ENCODE data around the gene SPTBN5. TPM values are rescaled to one million over a fixed set of nuclear protein-coding genes. Genes with fewer than 3 reads are reported as not detected.

The SPTBN5 gene
- total RNA-seq, 3 donors from 2014 or later (not counting 1 experiment from before 2014, with no cell fraction given), result 4.1 to 6.0 (median 5.2) TPM

DNA sequence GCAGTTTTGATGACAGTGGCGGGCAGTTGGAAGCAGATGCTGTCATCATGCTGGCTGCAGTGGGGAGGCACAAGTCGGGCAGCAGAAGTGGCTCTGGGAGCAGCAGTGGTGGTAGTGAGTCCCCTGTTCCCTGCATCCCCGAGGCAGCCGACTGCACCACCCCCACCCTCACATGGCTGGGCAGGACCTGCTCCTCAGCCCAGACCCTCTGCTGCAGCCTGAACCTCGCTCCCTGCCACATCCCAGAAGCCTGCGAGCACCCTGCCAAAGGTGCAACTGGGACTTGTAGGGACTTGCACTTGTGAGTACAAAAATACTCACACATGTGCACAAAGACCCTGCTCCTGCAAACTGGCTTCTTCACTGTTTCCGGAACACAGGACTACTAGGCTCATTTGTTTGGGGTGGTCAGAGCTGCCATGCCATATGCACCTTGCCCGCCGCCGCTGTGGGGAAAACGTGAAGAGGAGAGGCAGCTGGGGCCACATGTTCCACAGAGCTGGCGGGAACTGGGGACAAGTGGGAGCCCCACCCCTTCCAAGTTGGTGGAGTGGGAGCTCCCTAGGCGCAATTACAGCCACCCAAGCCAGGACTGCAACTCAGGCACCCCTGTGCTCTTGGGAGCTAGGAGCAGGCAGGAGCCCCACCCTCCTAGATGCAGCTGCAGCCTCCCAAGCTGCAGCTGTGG, 63.8 kb downstream of the SPTBN5 start:
- Histone ChIP-seq H3K27me3 (ENCODE audit: control insufficient read depth, insufficient read depth, low read length) (no peaks in the 10 kb centered on the region), H3K4me1 (ENCODE audit: control insufficient read depth, insufficient read depth, low read length) (peaks cover 38% of the 10 kb centered on the region), H3K4me3 (ENCODE audit: low read length) (no peak overlapping the region), H3K36me3 (ENCODE audit: control insufficient read depth, insufficient read depth, low read length) (peaks cover 3% of the 10 kb centered on the region), H3K27ac (ENCODE audit: low read length) (no peak overlapping the region), H3K9me3 (ENCODE audit: control insufficient read depth, insufficient read depth, low read length) (no peaks in the 10 kb centered on the region)
- H3K9me3 Mint-ChIP-seq, result no peaks in the 10 kb centered on the region
- no peak for TF ChIP-seq CTCF (IDR thresholded peaks at IDR 0.05)
- intact Hi-C loops (cut with micrococcal nuclease), result loop anchor here (5.0 kb wide), 1 partner anchor 72 kb away; no protein-coding TSS in a partner anchor
- H3K27ac Mint-ChIP-seq, result no peak overlapping the region
- ATAC-seq (no peak), DNase-seq (no peak)
- no peak overlapping the region for H3K4me3 Mint-ChIP-seq
- H3K27me3 Mint-ChIP-seq (ENCODE audit: low read depth in 2 of 2), result no peaks in the 10 kb centered on the region
- H3K4me1 Mint-ChIP-seq, result peaks cover 35 to 40% of the 10 kb centered on the region in 2 donors
- no peaks in the 10 kb centered on the region for H3K36me3 Mint-ChIP-seq
- WGBS (ENCODE audit: insufficient coverage), result 95% methylated on average over 13 of the region's 13 CpGs

DNA sequence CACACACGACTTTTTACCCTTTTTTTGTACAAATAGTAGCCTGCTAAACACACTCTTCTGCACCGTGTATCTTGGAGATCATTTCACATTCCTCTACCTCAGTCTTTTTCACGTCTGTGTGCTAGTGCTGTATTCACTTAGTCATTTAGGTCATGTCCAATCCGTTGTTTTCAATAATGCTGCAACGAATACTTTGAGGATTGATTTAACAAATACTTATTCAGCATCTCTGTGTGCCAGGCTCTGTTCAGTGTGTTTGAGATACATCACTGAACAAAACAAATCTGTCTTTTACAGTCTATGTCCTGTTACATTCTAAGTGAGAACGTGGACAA, 65.1 kb downstream of the SPTBN5 start:
- H3K4me1 ChIP-seq (ENCODE audit: control insufficient read depth, insufficient read depth, low read length), result peaks cover 38% of the 10 kb centered on the region
- Mint-ChIP-seq H3K27me3 (ENCODE audit: low read depth in 2 of 2) (no peaks in the 10 kb centered on the region), H3K36me3 (no peaks in the 10 kb centered on the region), H3K4me1 (peaks cover 35 to 39% of the 10 kb centered on the region in 2 donors), H3K27ac (peak overlapping the region; percentile 79 to 84), H3K4me3 (peak overlapping the region; percentile 95), H3K9me3 (no peaks in the 10 kb centered on the region)
- DNase-seq (no peak), ATAC-seq (no peak)
- no peak for TF ChIP-seq CTCF (IDR thresholded peaks at IDR 0.05)
- H3K27me3 ChIP-seq (ENCODE audit: control insufficient read depth, insufficient read depth, low read length), result no peaks in the 10 kb centered on the region
- no peaks in the 10 kb centered on the region for H3K36me3 ChIP-seq (ENCODE audit: control insufficient read depth, insufficient read depth, low read length)
- intact Hi-C loops (cut with micrococcal nuclease), result loop anchor here (1.0 to 5.0 kb wide), 2 partner anchors 54 to 74 kb away; partner anchors contain the start of gene MAPKBP1
- peak overlapping the region; percentile 82 for H3K4me3 ChIP-seq (ENCODE audit: low read length)
- no peaks in the 10 kb centered on the region for H3K9me3 ChIP-seq (ENCODE audit: control insufficient read depth, insufficient read depth, low read length)
- H3K27ac ChIP-seq (ENCODE audit: low read length), result peak overlapping the region; percentile 61
- WGBS (ENCODE audit: insufficient coverage), result 26% methylated on average over 6 of the region's 6 CpGs

DNA sequence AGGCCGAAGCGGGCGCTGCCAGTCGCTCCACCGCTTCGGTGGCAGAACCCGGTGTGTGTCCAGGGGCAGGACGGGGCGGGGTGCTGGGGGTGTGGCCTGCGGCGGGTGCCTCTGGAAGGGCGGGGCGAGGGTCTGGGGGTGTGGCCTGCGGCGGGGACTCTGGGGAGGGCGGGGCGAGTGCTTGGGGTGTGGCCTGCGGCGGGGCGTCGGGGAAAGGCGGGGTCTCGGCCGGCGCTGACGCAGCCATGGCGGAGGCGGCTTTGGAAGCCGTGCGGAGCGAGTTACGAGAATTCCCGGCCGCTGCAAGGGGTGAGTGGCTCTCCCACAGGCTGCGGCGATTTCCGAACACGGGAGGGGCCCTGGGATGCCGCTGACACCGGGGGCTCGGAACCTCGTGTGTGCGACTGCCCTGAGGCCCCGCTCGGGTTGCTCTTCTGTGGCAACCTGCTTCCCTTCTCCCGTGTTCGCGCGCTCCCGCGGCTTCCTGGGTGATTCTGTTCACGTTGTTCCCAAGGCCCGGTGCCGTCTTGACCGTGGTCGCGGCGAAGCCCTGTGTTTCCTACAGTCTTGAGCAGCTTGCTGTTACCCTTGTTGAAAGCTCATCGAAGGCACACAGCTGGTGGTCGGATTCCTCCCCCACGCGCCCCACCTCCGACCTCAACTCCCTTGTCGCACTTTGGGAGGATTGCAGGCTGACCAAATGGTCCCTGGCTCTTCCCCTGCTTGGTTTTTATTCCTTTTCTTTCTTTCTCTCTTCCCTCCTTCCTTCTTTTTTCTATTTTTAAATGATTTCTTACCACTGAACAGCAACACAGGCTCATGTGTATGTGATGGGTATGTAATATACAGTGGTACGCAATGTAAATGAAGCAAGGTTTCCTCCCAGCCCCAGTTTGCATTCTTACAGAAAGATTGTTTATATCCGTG, 65.7 kb downstream of the SPTBN5 start, which contains the start of gene JMJD7:
Gene JMJD7 (plus strand): TSS at position 213 of the 927 bp plus-strand sequence. CDS start 33 bp downstream, at position 246.
- H3K4me3 Mint-ChIP-seq, result peak within 1 kb of the TSS; percentile 95
- no peaks in the 10 kb centered on the region for H3K9me3 Mint-ChIP-seq
- H3K27ac Mint-ChIP-seq, result peak within 1 kb of the TSS; percentile 79 to 84
- H3K27ac ChIP-seq (ENCODE audit: low read length), result peak within 1 kb of the TSS; percentile 61
- H3K36me3 ChIP-seq (ENCODE audit: control insufficient read depth, insufficient read depth, low read length), result peaks cover 4% of the 10 kb centered on the region
- ATAC-seq (peak; percentile 98 to 99 (median 99)), DNase-seq (peak; percentile 91 to 96)
- no peaks in the 10 kb centered on the region for H3K27me3 ChIP-seq (ENCODE audit: control insufficient read depth, insufficient read depth, low read length)
- peak within 1 kb of the TSS; percentile 82 for H3K4me3 ChIP-seq (ENCODE audit: low read length)
- H3K27me3 Mint-ChIP-seq (ENCODE audit: low read depth in 2 of 2), result no peaks in the 10 kb centered on the region
- H3K4me1 Mint-ChIP-seq, result peaks cover 35% of the 10 kb centered on the region in 2 donors
- WGBS (ENCODE audit: insufficient coverage), result under 1% methylated on average over 66 of the region's 66 CpGs
- intact Hi-C loops (cut with micrococcal nuclease), result loop anchor here (1.0 to 5.0 kb wide), 2 partner anchors 54 to 74 kb away; partner anchors contain the start of gene MAPKBP1
- no peaks in the 10 kb centered on the region for H3K9me3 ChIP-seq (ENCODE audit: control insufficient read depth, insufficient read depth, low read length)
- H3K4me1 ChIP-seq (ENCODE audit: control insufficient read depth, insufficient read depth, low read length), result peaks cover 38% of the 10 kb centered on the region
- no peak for TF ChIP-seq CTCF (IDR thresholded peaks at IDR 0.05)
- H3K36me3 Mint-ChIP-seq, result no peaks in the 10 kb centered on the region
